GM21723 (cell line): Measurements from ENCODE around the gene VCAN.

Experiments
- ATAC-seq: cut with Tn5 transposase; IDR thresholded peaks from one replicate; pipeline ENCODE4 v1.9.1; 2021; ENCODE audit warnings: mild to moderate bottlenecking, moderate library complexity; ENCODE audit not compliant: unreplicated experiment

VCAN gene

DNA sequence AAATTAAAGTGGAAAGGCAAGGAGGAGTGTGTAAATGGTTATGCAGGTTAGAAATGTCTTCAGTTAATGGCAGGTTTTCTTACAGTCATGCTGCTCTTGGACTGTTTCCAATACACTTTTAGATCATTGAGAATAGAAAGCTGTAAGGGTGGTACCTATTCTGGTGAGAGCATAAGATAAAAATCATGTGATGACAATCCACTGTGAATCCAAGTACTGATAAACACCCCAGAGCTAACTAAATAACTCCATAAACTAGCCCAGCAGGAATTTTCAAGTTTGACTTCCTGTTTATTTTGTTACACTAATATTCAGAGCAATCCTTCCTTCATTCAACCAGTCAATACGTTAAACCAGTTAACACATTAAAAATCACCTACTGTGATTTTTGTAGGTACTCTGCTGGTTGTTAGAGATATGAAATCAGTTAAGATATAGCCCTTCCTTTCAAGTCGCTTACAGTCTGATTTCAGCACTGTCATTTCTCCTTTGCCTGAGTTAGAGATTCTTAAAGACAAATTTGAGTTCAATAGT is 22.6 kb downstream of the VCAN start:
- no peak for ATAC-seq

- no peak for ATAC-seq
Observed at GRCh38 chr5:83494666-83495065, 23.1 kb downstream of the VCAN start.

GRCh38 chr5:83496626-83497025 is 25.1 kb downstream of the VCAN start:
- ATAC-seq: no peak

DNA sequence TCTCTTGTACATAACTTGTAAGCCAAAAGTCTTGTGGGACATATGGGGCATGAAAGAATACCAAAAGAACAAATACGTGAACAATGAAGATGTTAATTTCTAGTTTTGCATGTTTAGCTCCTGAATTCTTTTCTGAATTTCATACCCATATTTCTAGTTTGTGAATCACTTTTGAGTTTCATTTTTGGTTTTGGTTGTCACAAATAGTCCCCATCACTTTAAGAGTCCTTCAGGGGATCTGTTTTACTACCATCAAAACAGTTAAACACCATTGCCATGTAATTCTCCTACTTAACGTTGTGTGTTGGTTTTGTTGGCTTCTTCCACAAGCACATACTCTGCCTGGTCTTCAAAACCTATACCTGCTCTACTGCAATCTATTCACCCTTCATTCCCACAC is 27.0 kb downstream of the VCAN start:
- peak; percentile 74 for ATAC-seq

- ATAC-seq: no peak
Observed at GRCh38 chr5:83503662-83504061, 32.1 kb downstream of the VCAN start.

- no peak for ATAC-seq
Observed at GRCh38 chr5:83507431-83507830, 35.9 kb downstream of the VCAN start.

DNA sequence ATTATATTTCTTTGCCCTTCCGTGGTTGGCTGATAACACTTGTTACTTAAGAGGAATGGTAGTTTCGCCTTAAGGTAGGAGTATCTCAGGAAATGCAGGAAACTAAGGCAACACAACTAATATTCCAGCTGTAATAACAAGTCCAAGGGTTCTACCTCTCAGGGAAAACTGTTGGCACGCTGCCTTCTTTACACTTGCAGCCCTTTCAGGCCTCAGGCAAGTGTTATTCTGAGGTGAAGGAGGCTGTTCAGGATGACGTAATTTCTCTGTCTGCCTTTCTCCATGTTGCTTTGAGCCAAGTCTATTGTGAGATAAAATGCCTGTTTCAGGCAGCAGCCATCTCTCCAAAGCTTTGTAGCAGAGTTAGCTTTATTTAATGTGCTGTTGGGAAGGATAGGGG is 38.0 kb downstream of the VCAN start:
- ATAC-seq: no peak

GRCh38 chr5:83510260-83510659 is 38.7 kb downstream of the VCAN start:
- peak; percentile 79 for ATAC-seq

DNA sequence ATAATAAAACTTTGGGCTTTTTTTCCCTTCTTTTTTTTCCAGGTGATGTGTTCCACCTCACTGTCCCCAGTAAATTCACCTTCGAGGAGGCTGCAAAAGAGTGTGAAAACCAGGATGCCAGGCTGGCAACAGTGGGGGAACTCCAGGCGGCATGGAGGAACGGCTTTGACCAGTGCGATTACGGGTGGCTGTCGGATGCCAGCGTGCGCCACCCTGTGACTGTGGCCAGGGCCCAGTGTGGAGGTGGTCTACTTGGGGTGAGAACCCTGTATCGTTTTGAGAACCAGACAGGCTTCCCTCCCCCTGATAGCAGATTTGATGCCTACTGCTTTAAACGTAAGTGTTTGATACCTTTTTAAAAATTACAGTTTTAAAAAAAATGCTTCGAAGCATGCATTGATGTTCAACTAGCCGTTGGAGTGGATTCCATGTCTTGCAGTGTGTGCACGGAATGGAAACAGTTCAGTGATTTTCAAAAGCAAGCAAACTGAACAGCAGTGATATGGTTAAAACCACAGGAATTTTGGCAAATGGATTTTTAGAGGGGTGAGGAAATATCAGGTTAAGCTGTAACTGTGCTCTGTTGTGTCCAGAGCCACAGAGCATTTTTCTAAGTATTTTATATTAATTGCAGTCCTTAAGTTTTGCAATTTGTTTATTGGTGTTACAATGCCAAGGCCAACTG is 40.7 kb downstream of the VCAN start:
- no peak for ATAC-seq

GRCh38 chr5:83513081-83513480 is 41.5 kb downstream of the VCAN start:
- no peak for ATAC-seq

GRCh38 chr5:83513491-83513890 is 41.9 kb downstream of the VCAN start:
- no peak for ATAC-seq

- no peak for ATAC-seq
Observed at GRCh38 chr5:83516377-83516776, 44.8 kb downstream of the VCAN start.

DNA sequence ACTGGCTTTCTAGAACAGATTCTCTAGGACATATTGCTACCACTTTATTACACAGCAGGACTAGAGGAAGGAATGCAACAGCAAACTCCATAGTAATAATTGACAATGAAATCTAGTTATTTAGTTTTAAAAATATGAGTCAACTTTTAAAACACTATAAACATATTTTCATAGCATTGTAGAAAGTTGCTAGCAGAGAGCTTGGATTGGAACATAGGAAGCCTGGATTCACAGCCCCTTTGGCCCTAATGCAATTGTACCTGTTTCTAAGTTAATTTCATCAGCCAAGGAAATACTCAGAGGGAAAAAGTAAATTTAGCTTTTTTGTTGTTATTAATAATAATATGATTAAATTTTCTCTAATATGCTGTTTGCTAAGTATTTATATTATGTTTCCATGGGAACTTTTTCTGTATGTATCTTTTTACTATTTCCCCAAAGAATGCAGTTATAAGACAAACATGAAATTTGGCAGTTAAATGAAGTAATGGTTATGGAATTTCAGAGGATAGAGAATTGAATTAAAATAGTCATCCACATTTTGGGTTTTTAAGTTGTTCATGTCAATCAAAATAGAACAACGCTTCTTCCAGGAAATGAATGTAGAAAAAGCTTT is 45.6 kb downstream of the VCAN start:
- no peak for ATAC-seq

- no peak for ATAC-seq
Observed at GRCh38 chr5:83517688-83518085, 46.1 kb downstream of the VCAN start.

GRCh38 chr5:83518319-83519061 is 46.9 kb downstream of the VCAN start:
- no peak for ATAC-seq

DNA sequence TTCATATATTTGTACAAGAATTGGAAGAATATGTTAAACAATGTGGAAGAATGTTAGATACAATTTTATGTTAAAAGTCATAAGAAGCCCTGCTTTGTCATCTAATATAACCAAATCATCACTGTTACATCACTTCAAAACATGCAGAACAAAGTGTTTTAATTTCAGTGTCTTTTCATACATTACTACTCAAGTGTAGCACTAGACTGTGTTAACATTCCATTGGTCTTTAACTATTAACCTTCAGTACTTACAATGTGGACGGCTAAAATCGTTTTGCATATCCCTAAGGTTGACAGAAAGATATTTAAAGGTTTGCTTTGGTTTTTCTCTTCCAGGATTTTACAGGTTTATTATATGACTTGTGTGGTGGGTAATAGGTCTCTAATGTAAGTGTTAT is 50.9 kb downstream of the VCAN start:
- ATAC-seq: no peak

DNA sequence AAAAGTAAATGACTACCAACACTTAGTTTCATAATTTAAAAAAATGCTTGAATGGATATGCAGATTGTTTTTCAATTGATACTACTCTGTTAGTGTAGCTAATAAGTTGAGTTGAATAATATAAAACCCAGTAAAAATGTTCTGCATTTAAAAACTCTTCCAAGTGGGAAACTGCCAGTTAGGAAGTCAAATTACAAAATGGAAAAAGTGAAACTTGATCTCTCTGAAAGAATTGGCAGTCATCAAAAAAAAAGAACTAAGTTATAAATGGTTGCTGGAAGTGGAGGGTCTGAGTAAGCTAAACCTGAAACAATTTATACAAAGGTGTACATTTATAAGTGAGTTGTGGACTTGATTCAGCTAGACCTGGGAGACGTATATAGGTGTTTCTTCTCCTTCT is 52.4 kb downstream of the VCAN start:
- ATAC-seq: no peak

- ATAC-seq: no peak
Observed at GRCh38 chr5:83524345-83524744, 52.8 kb downstream of the VCAN start.

DNA sequence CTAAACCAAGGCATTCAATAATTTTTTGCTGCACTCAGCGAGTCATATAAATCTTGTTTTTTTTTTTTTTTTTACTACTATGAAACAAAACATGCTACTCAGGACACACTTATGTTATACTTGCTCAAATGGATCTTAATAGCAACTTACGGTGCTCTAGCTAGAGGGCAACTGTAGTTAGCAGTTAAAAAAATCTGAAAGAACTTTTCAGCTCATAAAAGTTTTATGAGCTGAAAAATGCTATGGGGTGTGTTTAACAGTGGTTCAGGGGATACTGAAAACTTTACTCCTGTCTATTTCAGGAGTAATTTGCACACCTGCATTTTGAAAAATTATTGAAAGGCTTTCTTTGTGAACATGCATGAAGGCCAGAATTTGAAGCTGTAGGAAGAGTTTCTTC is 53.4 kb downstream of the VCAN start:
- no peak for ATAC-seq

GRCh38 chr5:83526289-83526688 is 54.7 kb downstream of the VCAN start:
- ATAC-seq: no peak

GRCh38 chr5:83527221-83527620 is 55.7 kb downstream of the VCAN start:
- ATAC-seq: no peak
